Stimulated activated CD4-positive, alpha-beta T cell treated with anti-CD3 and anti-CD28 coated beads, Interleukin-4, amount 100 ng/mL, for 1 hour (primary cell): Measurements from ENCODE around the gene TOP2B.

Experiments
- DNase-seq: peaks from one replicate; pipeline ENCODE4 v3.0.0-alpha.2; 2020

Gene TOP2B

DNA sequence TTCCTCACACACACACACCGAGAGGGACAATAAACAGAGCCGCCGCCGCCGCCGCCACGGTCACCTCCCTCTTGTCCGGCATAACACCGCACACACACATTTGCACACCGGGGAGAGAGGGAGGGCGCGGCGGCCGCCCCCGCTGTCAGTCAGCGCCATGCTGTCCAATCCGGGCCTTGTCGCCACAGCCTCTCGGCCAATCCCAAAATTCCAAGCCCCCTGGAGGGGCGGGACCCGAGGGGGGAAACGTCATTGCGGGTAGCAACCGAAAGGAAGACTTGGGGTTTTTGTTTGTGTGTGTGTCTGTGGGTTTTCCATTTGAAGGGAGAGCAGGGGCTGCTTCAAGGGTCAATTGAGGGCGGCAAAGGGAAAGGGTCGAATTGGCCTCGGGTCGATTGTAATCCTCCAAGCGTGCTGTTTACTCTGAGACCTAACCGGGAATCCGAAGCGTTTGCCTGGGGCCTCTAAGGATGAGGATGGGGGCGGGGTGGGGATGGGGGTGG, at the start of gene TOP2B:
Gene TOP2B (minus strand): TSS at position 96 of the 503 bp plus-strand sequence. CDS start 610 bp downstream, outside the sequence.
- peak; percentile 91 for DNase-seq

DNA sequence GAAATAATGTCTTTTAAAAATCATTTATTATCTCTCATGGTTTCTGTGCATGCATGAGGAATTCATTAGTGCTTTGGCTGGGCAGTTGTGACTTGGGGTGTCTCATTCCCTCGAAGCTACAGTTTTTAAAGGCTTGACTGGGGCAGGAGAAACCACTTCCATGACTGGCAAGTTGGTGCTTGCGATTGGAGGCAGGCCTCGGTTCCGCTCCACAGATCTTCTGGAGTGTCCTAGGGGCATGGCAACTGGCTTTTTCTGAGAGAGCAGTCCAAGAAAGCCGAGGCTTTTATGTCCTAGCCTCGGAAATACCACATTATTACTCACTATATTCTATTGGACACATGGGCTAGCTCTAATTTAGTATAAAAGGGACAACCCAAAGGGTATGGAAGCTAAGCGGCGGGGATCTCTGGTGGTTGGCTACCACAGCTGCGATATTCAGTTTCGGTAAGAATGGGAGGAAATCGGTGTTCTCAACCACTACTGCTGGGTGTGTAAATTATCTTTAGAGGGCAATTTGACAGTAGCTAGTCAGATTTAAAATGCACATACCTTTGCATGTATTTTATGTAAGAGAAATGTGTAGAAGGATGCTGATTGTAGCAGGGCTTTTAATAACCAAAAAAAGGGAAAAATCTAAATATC, 48.8 kb upstream of the TOP2B start:
- no peak for DNase-seq

DNA sequence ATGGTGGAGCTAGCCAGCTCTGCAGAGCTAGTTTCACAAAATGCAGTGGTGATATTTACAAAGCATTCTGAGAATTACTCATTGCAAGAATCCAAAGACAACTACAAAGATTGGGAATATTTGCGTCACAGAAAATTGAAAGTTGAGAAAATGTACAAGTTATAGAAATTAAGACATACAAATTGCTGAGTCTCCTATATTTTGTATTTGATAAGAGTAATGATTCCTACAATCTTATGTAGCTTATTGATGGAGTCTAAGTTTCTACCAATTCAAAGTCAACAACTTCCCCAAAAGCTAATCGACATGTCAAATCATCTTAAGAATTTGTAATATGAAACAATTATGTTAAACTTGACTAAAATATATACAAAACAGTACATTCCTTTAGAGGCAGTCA, 46.4 kb upstream of the TOP2B start:
- no peak for DNase-seq

- no peak for DNase-seq
These were observed 43.3 kb upstream of the TOP2B start for GRCh38 chr3:25708036-25708435.

DNA sequence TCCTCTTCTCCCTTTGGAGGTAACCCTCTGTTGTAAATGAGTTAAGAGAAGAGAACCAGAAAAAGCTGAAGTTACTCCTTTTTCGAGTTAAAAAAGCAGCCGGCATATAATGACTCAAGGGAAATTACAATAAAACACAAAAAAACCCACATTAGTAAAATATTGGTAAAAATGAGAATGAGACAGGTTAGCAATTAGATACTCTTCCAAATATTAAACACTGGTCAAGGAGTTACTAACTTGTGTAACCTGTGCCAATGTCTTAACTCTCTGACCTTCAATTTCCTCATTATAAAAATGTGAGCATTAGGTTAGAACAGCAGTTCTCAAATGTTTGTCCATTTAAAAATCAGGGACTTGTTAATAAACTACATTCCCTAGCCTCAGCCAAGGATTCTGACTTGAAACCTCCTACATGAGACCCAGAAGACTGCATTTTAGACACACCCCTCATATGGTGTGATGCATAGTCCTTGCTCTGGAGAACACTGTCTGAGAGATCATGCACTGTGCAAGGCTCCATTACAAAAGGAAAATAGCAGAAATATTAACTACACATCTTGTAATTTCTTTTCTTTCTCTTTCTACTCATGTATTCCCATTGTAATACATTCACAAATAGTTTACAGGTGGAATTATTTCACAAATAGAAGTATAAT, 42.7 kb upstream of the TOP2B start:
- DNase-seq: no peak

GRCh38 chr3:25706213-25706612, 41.5 kb upstream of the TOP2B start:
- DNase-seq: no peak

DNA sequence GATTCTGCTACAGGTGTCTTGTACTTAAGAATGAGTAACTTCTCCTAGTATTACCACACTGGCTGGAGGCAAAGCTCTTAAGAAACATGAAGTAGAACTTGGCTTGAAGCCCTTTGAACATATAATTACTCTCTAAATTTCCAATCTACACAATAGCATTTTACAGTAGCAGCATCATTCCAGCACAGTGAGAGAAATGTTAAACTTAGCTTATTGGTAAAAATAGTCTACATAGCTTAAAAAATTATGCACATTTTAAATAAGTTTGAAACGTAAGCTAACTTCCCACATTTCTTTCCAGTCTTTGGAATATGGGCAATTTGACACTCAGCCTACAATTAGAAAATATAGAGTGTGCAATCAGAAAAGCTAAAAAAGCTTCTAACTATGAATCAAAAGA, 32.8 kb upstream of the TOP2B start:
- no peak for DNase-seq

- DNase-seq: no peak
These were observed 31.2 kb upstream of the TOP2B start for GRCh38 chr3:25695731-25696420.

DNA sequence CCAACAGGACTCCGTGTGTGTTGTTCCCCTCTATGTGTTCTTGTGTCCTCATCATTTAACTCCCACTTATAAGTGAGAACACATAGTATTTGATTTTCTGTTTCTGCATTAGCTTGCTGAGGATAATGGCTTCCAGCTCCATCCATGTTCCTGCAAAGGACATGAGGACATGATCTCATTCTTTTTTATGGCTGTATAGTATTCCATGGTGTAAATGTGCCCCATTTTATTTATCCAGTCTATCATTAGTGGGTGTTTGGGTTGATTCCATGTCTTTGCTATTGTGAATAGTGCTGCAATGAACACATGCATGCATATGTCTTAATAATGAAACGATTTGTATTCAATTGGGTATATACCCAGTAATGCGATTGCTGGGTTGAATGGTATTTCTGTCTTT, 28.5 kb upstream of the TOP2B start:
- DNase-seq: no peak

DNA sequence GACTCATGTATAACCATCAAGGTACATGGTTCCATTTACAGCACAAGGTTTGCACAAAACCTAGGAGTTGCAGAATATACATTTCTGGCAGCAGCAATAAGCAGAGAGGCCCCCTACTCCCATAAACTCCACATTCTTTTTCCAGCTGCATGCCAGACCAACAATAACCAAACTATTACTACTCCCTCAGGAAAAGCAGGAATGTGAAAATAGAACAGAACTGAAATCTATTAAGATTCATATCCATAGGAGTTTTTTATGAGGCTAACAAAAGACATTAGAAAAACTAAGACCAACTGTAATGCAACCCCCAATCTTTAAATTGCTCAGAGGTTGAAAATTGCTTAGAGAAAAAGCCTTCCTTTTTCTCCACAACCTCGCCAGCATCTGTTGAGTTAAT, 27.6 kb upstream of the TOP2B start:
- DNase-seq: no peak

DNA sequence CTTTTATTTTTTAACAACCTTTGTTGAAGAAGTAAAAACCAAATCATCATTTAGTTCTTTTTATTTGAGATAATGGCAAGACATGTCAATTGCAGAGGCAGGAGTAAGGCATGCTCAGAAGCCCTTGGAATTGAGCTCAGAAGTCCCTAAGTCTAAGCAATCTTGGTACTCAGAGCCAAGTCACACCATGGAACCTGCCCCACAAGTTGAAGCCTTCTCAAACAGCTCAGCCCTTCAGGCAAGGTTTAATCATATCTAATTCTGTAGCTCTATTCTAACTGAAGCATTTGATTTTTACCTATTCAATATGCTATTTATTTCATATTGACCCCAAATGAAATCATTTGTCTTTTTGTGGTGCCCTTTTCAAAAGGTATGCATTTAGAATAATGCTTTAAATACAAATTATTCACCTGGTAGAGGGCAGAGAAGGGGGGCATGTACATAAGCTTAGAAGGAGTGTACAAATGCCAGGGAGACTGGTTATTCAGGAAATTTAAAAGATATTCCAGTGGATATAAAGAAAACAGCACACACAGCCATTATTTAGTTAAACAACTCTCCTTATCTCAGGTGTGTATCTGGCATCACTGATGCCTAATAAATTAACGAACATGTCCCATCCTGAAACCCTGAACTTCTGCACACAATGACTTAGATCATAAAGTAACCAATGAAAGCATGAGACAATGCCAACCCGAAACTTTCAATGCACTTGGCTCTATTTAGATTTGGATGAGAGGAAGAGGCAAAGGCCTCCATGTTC, 26.2 kb upstream of the TOP2B start:
- no peak for DNase-seq

GRCh38 chr3:25689226-25689625, 24.5 kb upstream of the TOP2B start:
- DNase-seq: no peak

- DNase-seq: no peak
These were observed 23.0 kb upstream of the TOP2B start for GRCh38 chr3:25687742-25688141.

- no peak for DNase-seq
These were observed 22.1 kb upstream of the TOP2B start for GRCh38 chr3:25686766-25687165.

- DNase-seq: no peak
These were observed 19.2 kb upstream of the TOP2B start for GRCh38 chr3:25683882-25684281.

GRCh38 chr3:25683410-25683809, 18.7 kb upstream of the TOP2B start:
- DNase-seq: no peak

DNA sequence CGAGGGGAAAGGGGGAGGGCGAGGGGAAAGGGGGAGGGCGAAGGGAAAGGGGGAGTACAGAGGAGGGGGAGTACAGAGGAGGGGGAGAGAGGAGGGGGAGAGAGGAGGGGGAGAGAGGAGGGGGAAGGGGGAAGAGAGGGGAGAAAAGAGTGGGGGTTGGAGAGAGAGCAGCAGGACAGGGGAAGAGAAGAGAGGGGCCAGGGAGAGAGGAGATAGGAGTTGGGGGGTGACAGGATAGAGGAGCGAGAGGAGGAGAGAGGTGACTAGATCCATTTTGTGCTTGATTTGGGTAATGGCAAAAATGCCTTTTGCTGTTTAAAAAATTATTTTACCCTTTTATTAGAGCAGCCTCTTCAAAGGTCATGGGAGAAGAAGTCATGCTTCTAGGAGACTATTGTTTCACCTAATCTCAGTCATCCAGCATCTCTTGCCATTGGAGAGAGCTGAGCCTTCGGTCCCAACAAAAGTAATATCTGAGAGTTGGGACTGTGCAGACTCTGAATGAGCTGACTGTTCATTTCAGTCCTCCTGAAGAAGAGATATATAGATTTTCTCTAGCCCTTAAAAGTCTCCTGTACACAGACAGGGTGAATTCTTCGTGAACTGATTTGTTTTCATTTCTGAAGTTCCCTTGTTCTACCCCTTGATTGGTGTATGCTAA, 15.1 kb upstream of the TOP2B start:
- no peak for DNase-seq

DNA sequence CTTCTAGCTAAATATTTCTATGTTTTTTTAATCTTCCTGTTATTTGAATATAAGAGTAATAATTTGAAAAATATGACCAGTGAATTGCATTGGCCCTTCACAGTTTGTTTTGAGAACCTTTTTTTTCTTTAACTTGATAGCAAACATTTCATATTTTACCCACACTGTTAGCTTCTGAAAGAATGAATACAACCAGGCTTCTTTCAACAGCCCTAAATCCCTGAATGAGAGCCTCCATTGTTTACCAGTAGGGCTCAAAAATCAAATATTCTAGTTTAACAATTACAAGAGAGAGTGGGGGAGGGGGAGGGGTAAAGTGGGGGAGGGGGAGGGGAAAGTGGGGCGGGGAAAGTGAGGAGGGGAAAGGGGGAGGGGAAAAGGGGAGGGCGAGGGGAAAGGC, 14.5 kb upstream of the TOP2B start:
- DNase-seq: no peak

- no peak for DNase-seq
These were observed 13.9 kb upstream of the TOP2B start for GRCh38 chr3:25678581-25678980.

DNA sequence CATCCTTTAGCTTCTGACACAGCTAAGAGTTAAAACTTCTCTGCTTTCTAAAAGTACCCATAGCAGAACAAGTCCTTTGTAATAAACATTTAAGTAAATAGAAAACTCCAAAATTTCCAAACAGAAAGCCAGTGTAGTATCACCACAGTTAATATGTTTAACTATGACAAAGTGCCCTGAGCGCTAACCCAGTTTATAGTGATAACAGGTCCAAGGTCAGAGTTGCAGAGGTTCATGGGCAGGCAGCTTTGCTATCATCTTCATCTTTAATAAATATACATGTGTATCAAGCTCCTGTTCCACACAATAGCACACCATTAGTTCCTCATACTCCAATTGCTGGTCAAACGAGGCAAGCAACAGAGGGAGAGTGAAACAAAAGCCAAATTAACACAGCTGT, 12.4 kb upstream of the TOP2B start:
- DNase-seq: no peak

DNA sequence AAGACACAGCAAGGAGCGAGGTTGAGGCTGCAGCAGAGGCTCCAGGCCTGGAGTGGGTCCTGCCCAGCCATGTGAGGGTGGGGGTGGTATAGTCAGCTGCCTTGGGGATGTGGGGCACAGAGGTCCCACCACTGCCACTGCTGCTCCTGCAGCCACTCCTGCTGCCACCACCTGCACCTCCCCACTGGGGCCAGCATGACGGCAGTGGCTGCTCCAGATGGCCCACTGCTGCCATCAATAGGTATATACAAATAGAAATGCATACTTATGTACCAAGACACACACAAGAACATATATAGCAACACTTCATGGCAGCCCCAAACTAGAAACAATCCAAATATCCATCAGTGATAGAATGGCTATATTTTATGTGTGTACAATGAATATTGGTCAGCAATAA, 10.0 kb upstream of the TOP2B start:
- no peak for DNase-seq

- DNase-seq: no peak
These were observed 9.1 kb upstream of the TOP2B start for GRCh38 chr3:25673738-25674298.
